Measurements from ENCODE around the gene KMT2C.

KMT2C gene

GRCh38 chr7:152180048-152180447 lies 255.8 kb downstream of the KMT2C start:
- POLR2A ChIA-PET, result no interaction called here
- CTCF ChIA-PET, result no interaction called here
- Histone ChIP-seq H3K4me1 (ENCODE audit: control extremely low read depth in 1 of 4, control insufficient read depth in 4 of 4, insufficient read depth in 4 of 4, low read length in 3 of 4) (peaks cover 0 to 3% (median 0%) of the 10 kb centered on the region in 4 experiments), H3K36me3 (ENCODE audit: control insufficient read depth in 4 of 4, insufficient read depth in 4 of 4, low read length in 3 of 4) (peaks cover 33 to 79% (median 63%) of the 10 kb centered on the region in 4 experiments), H3K9me3 (ENCODE audit: control extremely low read depth in 1 of 5, control insufficient read depth in 4 of 5, insufficient read depth in 2 of 5, low read depth in 1 of 5, low read length in 4 of 5) (no peaks in the 10 kb centered on the region), H3K4me3 (ENCODE audit: control insufficient read depth in 1 of 7, extremely low read depth in 1 of 7, insufficient read depth in 4 of 7, low read depth in 2 of 7, low read length in 6 of 7) (no peak overlapping the region), H3K27ac (ENCODE audit: insufficient read depth in 1 of 2, low read depth in 1 of 2, low read length in 2 of 2, poor library complexity in 1 of 2, severe bottlenecking in 2 of 2) (no peak overlapping the region), H3K27me3 (replicated peaks in 2 of 5; ENCODE audit: control insufficient read depth in 4 of 5, insufficient read depth in 5 of 5, low read length in 4 of 5) (no peaks in the 10 kb centered on the region)
- DNase-seq, result no peak
- WGBS (ENCODE audit: insufficient coverage), result 100% methylated on average over 3 of the region's 5 CpGs

GRCh38 chr7:152178405-152179058 lies 257.3 kb downstream of the KMT2C start:
- H3K27me3 ChIP-seq (replicated peaks in 2 of 5; ENCODE audit: control insufficient read depth in 4 of 5, insufficient read depth in 5 of 5, low read length in 4 of 5), result no peaks in the 10 kb centered on the region
- peaks cover 0 to 3% (median 0%) of the 10 kb centered on the region in 4 experiments for H3K4me1 ChIP-seq (ENCODE audit: control extremely low read depth in 1 of 4, control insufficient read depth in 4 of 4, insufficient read depth in 4 of 4, low read length in 3 of 4)
- H3K27ac ChIP-seq (ENCODE audit: insufficient read depth in 1 of 2, low read depth in 1 of 2, low read length in 2 of 2, poor library complexity in 1 of 2, severe bottlenecking in 2 of 2), result no peak overlapping the region
- no peaks in the 10 kb centered on the region for H3K9me3 ChIP-seq (ENCODE audit: control extremely low read depth in 1 of 5, control insufficient read depth in 4 of 5, insufficient read depth in 2 of 5, low read depth in 1 of 5, low read length in 4 of 5)
- H3K4me3 ChIP-seq (ENCODE audit: control insufficient read depth in 1 of 7, extremely low read depth in 1 of 7, insufficient read depth in 4 of 7, low read depth in 2 of 7, low read length in 6 of 7), result no peak overlapping the region
- 100% methylated on average over 2 of the region's 3 CpGs for WGBS (ENCODE audit: insufficient coverage)
- peaks cover 36 to 74% (median 61%) of the 10 kb centered on the region in 4 experiments for H3K36me3 ChIP-seq (ENCODE audit: control insufficient read depth in 4 of 4, insufficient read depth in 4 of 4, low read length in 3 of 4)
- CTCF ChIA-PET, result no interaction called here
- POLR2A ChIA-PET, result no interaction called here
- no peak for DNase-seq

GRCh38 chr7:152177681-152178404 lies 258.0 kb downstream of the KMT2C start:
- Histone ChIP-seq H3K36me3 (ENCODE audit: control insufficient read depth in 4 of 4, insufficient read depth in 4 of 4, low read length in 3 of 4) (peaks cover 33 to 72% (median 60%) of the 10 kb centered on the region in 4 experiments), H3K4me3 (ENCODE audit: control insufficient read depth in 1 of 7, extremely low read depth in 1 of 7, insufficient read depth in 4 of 7, low read depth in 2 of 7, low read length in 6 of 7) (no peak overlapping the region), H3K27ac (ENCODE audit: insufficient read depth in 1 of 2, low read depth in 1 of 2, low read length in 2 of 2, poor library complexity in 1 of 2, severe bottlenecking in 2 of 2) (no peak overlapping the region), H3K27me3 (replicated peaks in 2 of 5; ENCODE audit: control insufficient read depth in 4 of 5, insufficient read depth in 5 of 5, low read length in 4 of 5) (no peaks in the 10 kb centered on the region), H3K9me3 (ENCODE audit: control extremely low read depth in 1 of 5, control insufficient read depth in 4 of 5, insufficient read depth in 2 of 5, low read depth in 1 of 5, low read length in 4 of 5) (no peaks in the 10 kb centered on the region), H3K4me1 (ENCODE audit: control extremely low read depth in 1 of 4, control insufficient read depth in 4 of 4, insufficient read depth in 4 of 4, low read length in 3 of 4) (peaks cover 0 to 3% (median 0%) of the 10 kb centered on the region in 4 experiments)
- DNase-seq, result no peak
- ChIA-PET POLR2A (no interaction called here), CTCF (interaction anchor here (1.3 kb wide), 1 partner anchor 13 kb away, joined by 3 read pairs; no protein-coding TSS in a partner anchor)
- WGBS (ENCODE audit: insufficient coverage), result 100% methylated on average over 3 of the region's 7 CpGs

GRCh38 chr7:152176797-152177196 lies 259.0 kb downstream of the KMT2C start:
- WGBS (ENCODE audit: insufficient coverage), result 86% methylated on average over 1 of the region's 2 CpGs
- H3K4me3 ChIP-seq (ENCODE audit: control insufficient read depth in 1 of 7, extremely low read depth in 1 of 7, insufficient read depth in 4 of 7, low read depth in 2 of 7, low read length in 6 of 7), result no peak overlapping the region
- no peaks in the 10 kb centered on the region for H3K9me3 ChIP-seq (ENCODE audit: control extremely low read depth in 1 of 5, control insufficient read depth in 4 of 5, insufficient read depth in 2 of 5, low read depth in 1 of 5, low read length in 4 of 5)
- peaks cover 28 to 69% (median 59%) of the 10 kb centered on the region in 4 experiments for H3K36me3 ChIP-seq (ENCODE audit: control insufficient read depth in 4 of 4, insufficient read depth in 4 of 4, low read length in 3 of 4)
- ChIA-PET CTCF (interaction anchor here (1.3 kb wide), 1 partner anchor 12 kb away, joined by 3 read pairs; no protein-coding TSS in a partner anchor), POLR2A (no interaction called here)
- peak; percentile 12 to 72 (median 63) for DNase-seq
- H3K27ac ChIP-seq (ENCODE audit: insufficient read depth in 1 of 2, low read depth in 1 of 2, low read length in 2 of 2, poor library complexity in 1 of 2, severe bottlenecking in 2 of 2), result no peak overlapping the region
- peaks cover 0 to 3% (median 0%) of the 10 kb centered on the region in 4 experiments for H3K4me1 ChIP-seq (ENCODE audit: control extremely low read depth in 1 of 4, control insufficient read depth in 4 of 4, insufficient read depth in 4 of 4, low read length in 3 of 4)
- H3K27me3 ChIP-seq (replicated peaks in 2 of 5; ENCODE audit: control insufficient read depth in 4 of 5, insufficient read depth in 5 of 5, low read length in 4 of 5), result no peaks in the 10 kb centered on the region

DNA sequence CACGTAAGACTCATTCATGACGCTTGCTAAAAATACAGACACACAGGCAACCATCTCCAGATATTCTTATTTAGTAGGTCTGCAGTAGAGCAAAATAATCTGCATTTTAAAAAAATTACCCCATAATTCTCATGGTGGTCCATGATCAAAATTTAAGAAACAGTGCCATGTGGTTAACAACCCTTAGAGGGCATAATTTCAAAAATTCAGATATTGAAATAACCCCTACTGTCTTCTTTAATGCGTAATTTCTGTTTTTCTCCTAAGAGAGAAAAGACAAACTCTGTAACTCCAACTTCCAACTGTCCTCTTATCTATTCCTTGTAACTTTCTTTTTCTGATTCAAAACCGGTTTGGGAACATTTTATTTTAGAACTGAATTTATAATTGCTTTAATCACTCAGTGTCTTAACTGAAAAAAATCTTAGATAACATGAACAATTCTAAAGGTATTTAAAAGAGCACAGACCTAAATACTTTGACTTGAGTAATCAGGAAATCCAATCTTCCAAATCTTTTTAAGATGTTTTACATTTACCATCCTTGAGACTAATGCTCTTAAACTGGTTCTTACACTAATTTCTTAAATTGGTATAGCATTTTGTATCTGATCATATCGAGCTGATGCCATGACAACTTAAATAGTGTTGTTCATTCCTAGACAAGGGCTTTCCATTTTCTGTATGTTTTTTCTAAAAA lies 262.3 kb downstream of the KMT2C start:
- CTCF ChIA-PET, result interaction anchor here (1.2 kb wide), 1 partner anchor 19 kb away, joined by 3 read pairs; no protein-coding TSS in a partner anchor
- 100% methylated on average over 3 of the region's 5 CpGs for WGBS (ENCODE audit: insufficient coverage)

GRCh38 chr7:152162287-152162686 lies 273.5 kb downstream of the KMT2C start:
- Histone ChIP-seq H3K36me3 (ENCODE audit: control insufficient read depth in 4 of 4, insufficient read depth in 4 of 4, low read length in 3 of 4) (peaks cover 40 to 73% (median 55%) of the 10 kb centered on the region in 4 experiments), H3K4me1 (ENCODE audit: control extremely low read depth in 1 of 4, control insufficient read depth in 4 of 4, insufficient read depth in 4 of 4, low read length in 3 of 4) (no peaks in the 10 kb centered on the region), H3K27me3 (replicated peaks in 2 of 5; ENCODE audit: control insufficient read depth in 4 of 5, insufficient read depth in 5 of 5, low read length in 4 of 5) (no peaks in the 10 kb centered on the region), H3K9me3 (ENCODE audit: control extremely low read depth in 1 of 5, control insufficient read depth in 4 of 5, insufficient read depth in 2 of 5, low read depth in 1 of 5, low read length in 4 of 5) (no peaks in the 10 kb centered on the region), H3K4me3 (ENCODE audit: control insufficient read depth in 1 of 7, extremely low read depth in 1 of 7, insufficient read depth in 4 of 7, low read depth in 2 of 7, low read length in 6 of 7) (no peak overlapping the region), H3K27ac (ENCODE audit: insufficient read depth in 1 of 2, low read depth in 1 of 2, low read length in 2 of 2, poor library complexity in 1 of 2, severe bottlenecking in 2 of 2) (no peak overlapping the region)
- DNase-seq, result no peak
- 100% methylated on average over 4 of the region's 6 CpGs for WGBS (ENCODE audit: insufficient coverage)
- ChIA-PET CTCF (interaction anchor here (1.8 kb wide), 1 partner anchor 10 kb away, joined by 4 read pairs; no protein-coding TSS in a partner anchor), POLR2A (interaction anchor here (0.5 kb wide), 1 partner anchor 22 kb away, joined by 4 read pairs; no protein-coding TSS in a partner anchor)

More for the DNA sequence above, 262.3 kb downstream of the KMT2C start:
- H3K4me3 ChIP-seq (ENCODE audit: control insufficient read depth in 1 of 7, extremely low read depth in 1 of 7, insufficient read depth in 4 of 7, low read depth in 2 of 7, low read length in 6 of 7), result no peak overlapping the region
- peaks cover 25 to 69% (median 48%) of the 10 kb centered on the region in 4 experiments for H3K36me3 ChIP-seq (ENCODE audit: control insufficient read depth in 4 of 4, insufficient read depth in 4 of 4, low read length in 3 of 4)
- no peak overlapping the region for H3K27ac ChIP-seq (ENCODE audit: insufficient read depth in 1 of 2, low read depth in 1 of 2, low read length in 2 of 2, poor library complexity in 1 of 2, severe bottlenecking in 2 of 2)
- DNase-seq, result peak in 2 of 3 donors; percentile 7 to 12
- POLR2A ChIA-PET, result no interaction called here
- H3K9me3 ChIP-seq (ENCODE audit: control extremely low read depth in 1 of 5, control insufficient read depth in 4 of 5, insufficient read depth in 2 of 5, low read depth in 1 of 5, low read length in 4 of 5), result no peaks in the 10 kb centered on the region
- H3K27me3 ChIP-seq (replicated peaks in 2 of 5; ENCODE audit: control insufficient read depth in 4 of 5, insufficient read depth in 5 of 5, low read length in 4 of 5), result no peaks in the 10 kb centered on the region
- peaks cover 0 to 3% (median 0%) of the 10 kb centered on the region in 4 experiments for H3K4me1 ChIP-seq (ENCODE audit: control extremely low read depth in 1 of 4, control insufficient read depth in 4 of 4, insufficient read depth in 4 of 4, low read length in 3 of 4)

All from common myeloid progenitor, CD34-positive (primary cell).